HG02642 (cell line): ENCODE measurements around the gene CER1.

ENCODE experiments used
- ATAC-seq: cut with Tn5 transposase; IDR thresholded peaks from one replicate; pipeline ENCODE4 v1.9.1; 2021; ENCODE audit warnings: mild to moderate bottlenecking; ENCODE audit not compliant: unreplicated experiment, poor library complexity

Gene CER1

GRCh38 chr9:14670718-14671117, 51.8 kb downstream of the CER1 start:
- ATAC-seq = no peak
